VCaP (cell line): ENCODE results near the gene YEATS4.

Experiments
- H3K27ac ChIP-seq: fragments of 450-650 bp; 2 replicates; pipeline ENCODE4 v1.5.1; 2017
- TF ChIP-seq, protein P1 (sequence below): fragments of 450-650 bp; conservative IDR thresholded peaks from 2 replicates; pipeline ENCODE4 v1.5.1; 2017; ENCODE audit warnings: mild to moderate bottlenecking, moderate library complexity

The YEATS4 gene

DNA sequence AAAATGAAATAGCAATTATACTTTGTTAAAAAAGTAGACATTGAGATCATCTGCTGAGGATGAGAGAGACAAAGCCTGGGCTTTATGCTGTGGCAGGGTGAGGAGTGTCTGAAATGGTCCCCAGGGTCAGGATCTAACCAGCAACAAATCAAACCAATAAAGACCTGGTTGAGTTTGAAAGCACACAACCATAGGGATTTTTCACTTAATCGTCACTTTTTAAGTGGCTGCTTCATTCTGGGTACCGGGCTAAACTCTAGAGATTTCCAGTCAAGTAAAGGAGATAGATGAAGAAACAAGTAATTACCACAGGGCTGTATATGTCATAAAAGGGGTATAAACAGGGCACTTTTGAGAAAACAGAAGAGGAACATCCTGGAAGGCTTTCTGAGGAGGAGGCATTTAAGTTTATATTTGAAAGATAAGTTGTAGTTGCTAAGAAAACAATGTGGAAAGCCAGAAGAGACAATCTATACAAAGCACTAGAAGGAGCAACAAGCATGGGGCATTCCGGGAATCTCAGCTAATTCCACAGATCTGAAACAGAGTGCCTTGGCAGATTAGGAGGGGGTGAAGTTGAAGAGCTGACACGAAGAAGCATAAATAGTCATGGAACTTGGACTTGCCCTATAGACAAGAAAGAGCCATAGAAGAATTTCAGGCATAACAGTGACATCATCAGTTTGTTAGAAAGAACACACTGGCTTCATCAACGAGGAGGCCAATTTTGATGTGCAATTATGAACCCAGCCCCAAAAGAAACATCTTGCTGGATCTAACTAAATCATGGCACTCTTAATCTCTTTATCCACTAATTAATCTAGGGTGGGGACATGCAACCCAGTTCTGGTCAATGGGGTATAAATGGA lies 63.7 kb downstream of the YEATS4 start:
- no peak overlapping the region for H3K27ac ChIP-seq
- TF ChIP-seq, protein P1, sequence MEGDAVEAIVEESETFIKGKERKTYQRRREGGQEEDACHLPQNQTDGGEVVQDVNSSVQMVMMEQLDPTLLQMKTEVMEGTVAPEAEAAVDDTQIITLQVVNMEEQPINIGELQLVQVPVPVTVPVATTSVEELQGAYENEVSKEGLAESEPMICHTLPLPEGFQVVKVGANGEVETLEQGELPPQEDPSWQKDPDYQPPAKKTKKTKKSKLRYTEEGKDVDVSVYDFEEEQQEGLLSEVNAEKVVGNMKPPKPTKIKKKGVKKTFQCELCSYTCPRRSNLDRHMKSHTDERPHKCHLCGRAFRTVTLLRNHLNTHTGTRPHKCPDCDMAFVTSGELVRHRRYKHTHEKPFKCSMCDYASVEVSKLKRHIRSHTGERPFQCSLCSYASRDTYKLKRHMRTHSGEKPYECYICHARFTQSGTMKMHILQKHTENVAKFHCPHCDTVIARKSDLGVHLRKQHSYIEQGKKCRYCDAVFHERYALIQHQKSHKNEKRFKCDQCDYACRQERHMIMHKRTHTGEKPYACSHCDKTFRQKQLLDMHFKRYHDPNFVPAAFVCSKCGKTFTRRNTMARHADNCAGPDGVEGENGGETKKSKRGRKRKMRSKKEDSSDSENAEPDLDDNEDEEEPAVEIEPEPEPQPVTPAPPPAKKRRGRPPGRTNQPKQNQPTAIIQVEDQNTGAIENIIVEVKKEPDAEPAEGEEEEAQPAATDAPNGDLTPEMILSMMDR: no peak

DNA sequence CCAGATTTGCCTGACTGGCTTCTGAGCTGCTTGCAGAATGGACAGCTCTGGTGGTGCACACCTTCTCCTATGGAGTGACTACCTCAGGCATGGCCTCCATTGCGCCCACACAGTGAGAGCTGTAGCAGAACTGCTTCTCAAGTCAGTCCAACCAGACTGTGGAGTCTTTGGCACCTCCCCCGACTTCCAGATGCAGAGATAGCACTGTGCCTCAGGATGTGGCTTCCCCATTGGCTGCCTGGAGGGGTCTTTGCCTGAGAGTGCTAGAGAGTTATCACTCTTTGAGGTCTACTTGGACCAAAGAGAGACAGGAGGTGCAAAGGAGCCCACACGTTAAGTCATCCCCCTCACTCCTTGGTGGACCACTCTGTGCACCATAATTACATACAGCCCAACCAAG lies 65.9 kb downstream of the YEATS4 start:
- TF ChIP-seq, protein P1: no peak
- no peak overlapping the region for H3K27ac ChIP-seq

DNA sequence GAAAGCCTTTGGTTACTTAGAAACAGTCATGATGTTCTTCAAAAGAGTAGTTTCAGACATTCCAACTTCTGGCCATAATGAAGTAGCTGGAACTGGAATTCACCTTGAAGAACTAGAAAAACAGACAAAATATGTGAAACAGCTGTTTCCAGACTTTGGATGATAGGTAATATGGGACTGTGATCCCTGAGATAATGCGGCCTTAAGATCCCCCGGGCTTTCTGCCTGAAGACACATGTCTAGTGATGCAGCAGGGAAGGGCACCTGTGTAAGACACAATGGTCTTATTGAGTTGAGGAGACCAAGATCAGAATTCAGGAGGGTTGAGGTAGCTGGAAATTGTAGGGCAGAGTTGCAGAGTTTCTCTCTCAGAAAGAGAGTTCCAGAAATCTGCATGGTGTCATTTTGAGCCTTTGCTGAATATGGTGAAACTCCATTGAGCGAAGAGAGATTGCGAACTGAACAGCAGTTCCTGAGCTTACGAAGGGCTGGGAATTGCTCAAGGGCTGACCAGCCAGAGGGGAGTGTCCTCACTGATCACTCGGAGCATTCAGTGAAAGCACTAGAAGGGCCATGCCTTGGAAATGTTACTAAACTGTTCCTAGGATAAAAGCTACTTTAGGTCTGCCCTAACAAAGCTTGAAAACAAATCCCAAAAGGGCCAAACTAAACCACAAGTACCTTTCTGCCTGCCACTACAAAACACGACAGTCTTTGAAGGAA lies 69.0 kb downstream of the YEATS4 start:
- TF ChIP-seq, protein P1: no peak

DNA sequence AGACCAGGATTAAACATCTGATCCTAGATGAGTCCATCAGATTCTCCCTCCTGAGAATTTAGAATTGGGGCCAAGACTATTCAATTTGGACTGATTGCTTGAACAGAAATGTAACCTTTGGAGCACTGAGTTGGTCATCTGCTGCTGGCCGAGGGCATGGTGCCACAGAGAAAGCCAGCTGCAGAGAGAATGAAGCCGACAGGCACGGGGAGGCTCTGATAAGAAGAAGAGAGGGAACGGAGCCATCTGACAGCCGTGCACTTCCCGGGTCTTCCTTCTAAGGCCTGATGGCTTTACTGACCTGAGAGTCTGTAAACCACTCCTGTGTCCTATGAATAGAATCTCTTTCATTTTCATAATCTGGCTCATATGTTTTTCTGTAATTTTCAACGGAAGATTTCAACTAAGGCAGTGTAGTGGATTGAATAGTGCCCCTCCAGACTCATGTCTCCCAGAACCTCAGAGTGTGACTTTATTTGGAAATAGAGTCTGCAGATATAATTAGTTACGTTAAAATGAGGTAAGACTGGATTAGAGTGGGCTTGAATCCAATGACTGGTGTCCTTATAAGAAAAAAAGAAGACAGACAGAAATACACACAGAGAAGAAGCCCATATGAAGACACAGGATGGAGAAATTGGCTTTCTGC lies 71.5 kb downstream of the YEATS4 start:
- TF ChIP-seq, protein P1: no peak
- no peak overlapping the region for H3K27ac ChIP-seq

More for the DNA sequence above, 69.0 kb downstream of the YEATS4 start:
- H3K27ac ChIP-seq: no peak overlapping the region

DNA sequence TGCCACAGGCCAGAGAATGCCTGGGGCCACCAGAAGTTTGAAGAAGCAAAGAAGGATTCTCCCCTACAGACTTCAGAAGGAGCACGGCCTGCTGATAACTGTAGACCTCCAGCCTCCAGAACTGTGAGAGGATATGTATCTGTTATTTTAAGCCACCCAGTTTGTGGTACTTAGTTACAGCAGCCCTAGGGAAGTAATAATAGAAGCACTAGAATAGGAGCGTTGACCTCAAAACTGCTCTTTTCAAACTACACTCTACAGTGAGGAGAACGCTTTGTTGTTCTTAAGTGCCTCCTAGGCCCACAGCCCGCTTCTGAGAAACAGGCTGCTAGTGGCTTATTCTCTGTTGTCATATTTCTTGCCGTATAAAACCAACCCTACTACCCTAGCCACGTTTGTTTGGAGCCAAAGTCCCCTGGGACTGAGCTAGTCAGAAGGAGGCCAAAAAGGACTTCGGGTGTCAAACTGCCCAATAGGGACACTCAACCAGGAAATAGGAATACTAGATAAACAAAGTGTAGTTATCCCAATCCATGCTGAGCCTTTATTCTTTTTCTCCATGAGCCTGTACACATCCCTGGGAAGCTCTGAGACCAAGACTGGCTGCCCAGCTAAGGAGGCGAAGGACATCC lies 72.2 kb downstream of the YEATS4 start:
- TF ChIP-seq, protein P1: no peak
- H3K27ac ChIP-seq: no peak overlapping the region

DNA sequence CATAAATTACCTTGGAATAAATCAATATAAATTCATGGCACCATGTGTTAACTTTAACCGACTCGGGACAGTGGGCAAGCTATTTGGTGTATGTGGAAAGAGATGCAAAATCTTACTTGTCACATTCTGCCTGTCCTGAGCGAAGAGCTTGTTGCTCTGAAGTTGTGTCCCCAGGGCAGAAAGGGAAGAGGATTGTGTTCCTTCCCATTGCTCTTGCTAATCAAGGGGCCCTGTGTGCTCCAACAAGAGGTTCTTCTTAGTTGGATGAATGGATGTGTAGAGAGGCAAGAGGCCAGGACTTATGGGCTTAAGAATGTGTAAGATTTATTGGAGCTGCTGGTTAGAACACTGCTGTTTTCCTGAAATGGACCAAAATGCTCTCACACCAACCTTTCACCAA lies 74.1 kb downstream of the YEATS4 start:
- TF ChIP-seq, protein P1: no peak
- no peak overlapping the region for H3K27ac ChIP-seq

DNA sequence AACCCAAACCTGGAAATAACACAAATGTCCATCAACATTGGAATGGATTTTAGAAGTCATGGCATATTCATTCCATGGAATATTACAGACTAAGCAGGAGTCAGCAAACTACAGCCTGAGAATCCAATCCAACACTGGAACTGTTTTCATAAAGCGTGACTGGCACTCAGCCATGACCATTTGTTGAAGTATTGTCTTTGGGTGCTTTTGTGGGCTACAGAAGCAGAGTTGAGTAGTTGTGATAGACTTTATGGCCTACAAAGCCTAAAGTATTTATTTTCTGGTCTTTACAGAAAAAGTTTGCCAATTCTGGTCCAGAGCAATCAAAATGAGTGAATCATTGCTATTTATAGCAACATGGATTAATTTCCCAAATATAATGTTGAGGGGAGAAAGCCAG lies 76.1 kb downstream of the YEATS4 start:
- H3K27ac ChIP-seq: no peak overlapping the region
- TF ChIP-seq, protein P1: no peak
